Measurements from ENCODE around the gene DLGAP1. TPM values are rescaled to one million over a fixed set of nuclear protein-coding genes. Genes with fewer than 3 reads are reported as not detected.
A peak's percentile ranks its signal among the peaks of the same experiment; 100 is the strongest.

The DLGAP1 gene
- total RNA-seq, 1 donor from 2014 or later = 18.5 TPM

GRCh38 chr18:3492721-3493120, 962.4 kb downstream of the DLGAP1 start:
- H3K9me3 Mint-ChIP-seq = no peaks in the 10 kb centered on the region
- H3K4me3 ChIP-seq = no peak overlapping the region
- H3K4me2 ChIP-seq = no peak overlapping the region
- no peaks in the 10 kb centered on the region for H3K79me2 ChIP-seq (ENCODE audit: low read depth)
- H3K4me3 Mint-ChIP-seq = no peak overlapping the region
- no peak overlapping the region for H2AFZ ChIP-seq (replicated peaks)
- peaks cover 5% of the 10 kb centered on the region for H3K27me3 ChIP-seq
- peaks cover 8% of the 10 kb centered on the region for H3F3A ChIP-seq (ENCODE audit: low read depth)
- H3K4me1 ChIP-seq = peaks cover 17% of the 10 kb centered on the region
- H3K27ac Mint-ChIP-seq = no peak overlapping the region
- H3K9ac ChIP-seq = no peak overlapping the region
- H3K9me3 ChIP-seq (ENCODE audit: low read depth) = no peaks in the 10 kb centered on the region
- no peaks in the 10 kb centered on the region for H3K36me3 Mint-ChIP-seq
- H3K36me3 ChIP-seq = no peaks in the 10 kb centered on the region
- peaks cover 2% of the 10 kb centered on the region for H3K27me3 Mint-ChIP-seq (ENCODE audit: insufficient read depth, low read depth)
- TF ChIP-seq EZH2 (IDR thresholded peaks at IDR 0.05) (no peak), EZH2phosphoT487 (IDR thresholded peaks at IDR 0.05) (no peak), CTCF (IDR thresholded peaks at IDR 0.05) (no peak)
- peaks cover 8% of the 10 kb centered on the region for H3K4me1 Mint-ChIP-seq
- H4K20me1 ChIP-seq (ENCODE audit: low read depth) = no peaks in the 10 kb centered on the region
- DNase-seq (ENCODE audit: low spot score) = no peak
- no peak overlapping the region for H3K27ac ChIP-seq

- Histone ChIP-seq H3K79me2 (ENCODE audit: low read depth) (no peaks in the 10 kb centered on the region), H3K9ac (no peak overlapping the region), H3K9me3 (ENCODE audit: low read depth) (no peaks in the 10 kb centered on the region), H2AFZ (replicated peaks) (no peak overlapping the region), H3K27me3 (no peaks in the 10 kb centered on the region), H3K4me2 (no peak overlapping the region), H3K4me1 (peaks cover 14% of the 10 kb centered on the region), H4K20me1 (ENCODE audit: low read depth) (no peaks in the 10 kb centered on the region), H3K4me3 (no peak overlapping the region), H3K27ac (no peak overlapping the region), H3F3A (ENCODE audit: low read depth) (peaks cover 1% of the 10 kb centered on the region), H3K36me3 (no peaks in the 10 kb centered on the region)
- H3K27ac Mint-ChIP-seq = no peak overlapping the region
- no peak for DNase-seq (ENCODE audit: low spot score)
- TF ChIP-seq EZH2 (IDR thresholded peaks at IDR 0.05) (no peak), EZH2phosphoT487 (IDR thresholded peaks at IDR 0.05) (no peak), CTCF (IDR thresholded peaks at IDR 0.05) (no peak)
- no peak overlapping the region for H3K4me3 Mint-ChIP-seq
- no peaks in the 10 kb centered on the region for H3K36me3 Mint-ChIP-seq
- H3K9me3 Mint-ChIP-seq = no peaks in the 10 kb centered on the region
- no peaks in the 10 kb centered on the region for H3K27me3 Mint-ChIP-seq (ENCODE audit: insufficient read depth, low read depth)
- H3K4me1 Mint-ChIP-seq = peaks cover 5% of the 10 kb centered on the region
Observed at GRCh38 chr18:3491981-3492555, 963.0 kb downstream of the DLGAP1 start.

GRCh38 chr18:3489462-3489861, 965.6 kb downstream of the DLGAP1 start:
- Mint-ChIP-seq H3K36me3 (no peaks in the 10 kb centered on the region), H3K27me3 (ENCODE audit: insufficient read depth, low read depth) (no peaks in the 10 kb centered on the region), H3K4me1 (peaks cover 12% of the 10 kb centered on the region), H3K27ac (no peak overlapping the region), H3K9me3 (no peaks in the 10 kb centered on the region), H3K4me3 (no peak overlapping the region)
- no peak overlapping the region for H2AFZ ChIP-seq (replicated peaks)
- no peak for TF ChIP-seq EZH2 (IDR thresholded peaks at IDR 0.05)
- no peak overlapping the region for H3K4me3 ChIP-seq
- H3K27ac ChIP-seq = no peak overlapping the region
- H3K36me3 ChIP-seq = no peaks in the 10 kb centered on the region
- no peaks in the 10 kb centered on the region for H4K20me1 ChIP-seq (ENCODE audit: low read depth)
- no peaks in the 10 kb centered on the region for H3K79me2 ChIP-seq (ENCODE audit: low read depth)
- no peak for DNase-seq (ENCODE audit: low spot score)
- H3K4me1 ChIP-seq = peaks cover 15% of the 10 kb centered on the region
- H3K4me2 ChIP-seq = no peak overlapping the region
- H3K27me3 ChIP-seq = no peaks in the 10 kb centered on the region
- H3F3A ChIP-seq (ENCODE audit: low read depth) = no peaks in the 10 kb centered on the region
- no peaks in the 10 kb centered on the region for H3K9me3 ChIP-seq (ENCODE audit: low read depth)
- H3K9ac ChIP-seq = no peak overlapping the region

- Histone ChIP-seq H3K27ac (no peak overlapping the region), H3K36me3 (no peaks in the 10 kb centered on the region), H4K20me1 (ENCODE audit: low read depth) (no peaks in the 10 kb centered on the region), H2AFZ (replicated peaks) (peak overlapping the region; percentile 8), H3F3A (ENCODE audit: low read depth) (no peaks in the 10 kb centered on the region), H3K79me2 (ENCODE audit: low read depth) (no peaks in the 10 kb centered on the region), H3K4me2 (no peak overlapping the region), H3K9ac (no peak overlapping the region), H3K27me3 (no peaks in the 10 kb centered on the region), H3K4me3 (no peak overlapping the region), H3K9me3 (ENCODE audit: low read depth) (no peaks in the 10 kb centered on the region), H3K4me1 (peaks cover 11% of the 10 kb centered on the region)
- H3K27me3 Mint-ChIP-seq (ENCODE audit: insufficient read depth, low read depth) = no peaks in the 10 kb centered on the region
- H3K4me3 Mint-ChIP-seq = no peak overlapping the region
- peaks cover 11% of the 10 kb centered on the region for H3K4me1 Mint-ChIP-seq
- no peak for DNase-seq (ENCODE audit: low spot score)
- TF ChIP-seq EZH2 (IDR thresholded peaks at IDR 0.05) = no peak
- no peaks in the 10 kb centered on the region for H3K36me3 Mint-ChIP-seq
- H3K9me3 Mint-ChIP-seq = no peaks in the 10 kb centered on the region
- H3K27ac Mint-ChIP-seq = no peak overlapping the region
Observed at GRCh38 chr18:3486512-3486911, 968.6 kb downstream of the DLGAP1 start.
